ENCODE measurements around the gene LAD1.
A peak's percentile ranks its signal among the peaks of the same experiment; 100 is the strongest.

LAD1 gene

GRCh38 chr1:201360901-201361651 lies 38.0 kb downstream of the LAD1 start:
- DNase-seq = no peak

GRCh38 chr1:201360486-201360885 lies 38.6 kb downstream of the LAD1 start:
- DNase-seq = no peak

- no peak for DNase-seq
These were observed 39.3 kb downstream of the LAD1 start for GRCh38 chr1:201359873-201360210.

- no peak for DNase-seq
These were observed 39.9 kb downstream of the LAD1 start for GRCh38 chr1:201359031-201359872.

GRCh38 chr1:201358596-201358995 lies 40.5 kb downstream of the LAD1 start:
- no peak for DNase-seq

- DNase-seq = no peak
These were observed 41.3 kb downstream of the LAD1 start for GRCh38 chr1:201357636-201358348.

GRCh38 chr1:201357211-201357610 lies 41.9 kb downstream of the LAD1 start:
- no peak for DNase-seq

GRCh38 chr1:201356701-201357100 lies 42.4 kb downstream of the LAD1 start:
- DNase-seq = no peak

- no peak for DNase-seq
These were observed 42.9 kb downstream of the LAD1 start for GRCh38 chr1:201356236-201356635.

GRCh38 chr1:201355471-201355870 lies 43.7 kb downstream of the LAD1 start:
- DNase-seq = no peak

GRCh38 chr1:201354901-201355295 lies 44.2 kb downstream of the LAD1 start:
- no peak for DNase-seq

- DNase-seq = no peak
These were observed 44.8 kb downstream of the LAD1 start for GRCh38 chr1:201354151-201354900.

- DNase-seq = no peak
These were observed 45.8 kb downstream of the LAD1 start for GRCh38 chr1:201353186-201353940.

GRCh38 chr1:201351617-201352016 lies 47.5 kb downstream of the LAD1 start:
- DNase-seq = no peak

GRCh38 chr1:201350884-201351283 lies 48.2 kb downstream of the LAD1 start:
- no peak for DNase-seq

GRCh38 chr1:201350361-201350725 lies 48.8 kb downstream of the LAD1 start:
- DNase-seq = no peak

GRCh38 chr1:201349092-201349491 lies 50.0 kb downstream of the LAD1 start:
- no peak for DNase-seq

- peak; percentile 76 for DNase-seq
These were observed 50.9 kb downstream of the LAD1 start for GRCh38 chr1:201348211-201348566.

- DNase-seq = no peak
These were observed 51.5 kb downstream of the LAD1 start for GRCh38 chr1:201347498-201348210.

- DNase-seq = no peak
These were observed 52.1 kb downstream of the LAD1 start for GRCh38 chr1:201346987-201347386.

GRCh38 chr1:201346337-201346939 lies 52.7 kb downstream of the LAD1 start:
- peak; percentile 53 for DNase-seq

GRCh38 chr1:201345081-201345355 lies 54.1 kb downstream of the LAD1 start:
- no peak for DNase-seq

Measured in hematopoietic multipotent progenitor cell treated with erythropoietin and hydrocortisone succinate and interleukin-3 and kit ligand, for 4 days (in vitro differentiated cells).